Smooth muscle cell (in vitro differentiated cells): ENCODE data around the gene TBRG4. TPM values are rescaled to one million over a fixed set of nuclear protein-coding genes. Genes with fewer than 3 reads are reported as not detected.

Experiments used
- DNase-seq: peaks from one replicate; lab custom pipeline; 2025; ENCODE audit not compliant: unreplicated experiment; lab: John Stamatoyannopoulos, UW
- H2AFZ ChIP-seq: fragments of 200-600 bp; sonication (generic); 2 replicates; pipeline ENCODE4 v1.6.0; 2016; ENCODE audit warnings: antibody characterized with exemption, low read depth, mild to moderate bottlenecking
- H3F3A ChIP-seq: fragments of 200-600 bp; sonication (generic); 2 replicates; pipeline ENCODE4 v1.6.0; 2017; ENCODE audit warnings: antibody characterized with exemption, low read depth
- H3K27ac ChIP-seq: fragments of 200-600 bp; sonication (generic); 2 replicates; pipeline ENCODE4 v1.5.1; 2016; ENCODE audit warnings: low read depth, mild to moderate bottlenecking
- H3K27me3 ChIP-seq: fragments of 200-600 bp; sonication (generic); 2 replicates; pipeline ENCODE4 v1.6.1; 2016; ENCODE audit warnings: low read depth, mild to moderate bottlenecking
- H3K36me3 ChIP-seq: fragments of 200-600 bp; sonication (generic); 2 replicates; pipeline ENCODE4 v1.5.1; 2016; ENCODE audit warnings: low read depth
- H3K4me1 ChIP-seq: fragments of 200-600 bp; sonication (generic); 2 replicates; pipeline ENCODE4 v1.5.1; 2016; ENCODE audit warnings: low read depth
- H3K4me2 ChIP-seq: fragments of 200-600 bp; sonication (generic); 2 replicates; pipeline ENCODE4 v1.6.0; 2016; ENCODE audit warnings: mild to moderate bottlenecking
- H3K4me3 ChIP-seq: fragments of 200-600 bp; sonication (generic); 2 replicates; pipeline ENCODE4 v1.5.1; 2016; ENCODE audit warnings: mild to moderate bottlenecking
- H3K79me2 ChIP-seq: fragments of 200-600 bp; sonication (generic); 2 replicates; pipeline ENCODE4 v1.6.0; 2016; ENCODE audit warnings: low read depth, mild to moderate bottlenecking
- H3K9ac ChIP-seq: fragments of 200-600 bp; sonication (generic); 2 replicates; pipeline ENCODE4 v1.6.0; 2016; ENCODE audit warnings: low read depth
- H3K9me3 ChIP-seq: fragments of 200-600 bp; sonication (generic); replicated peaks from 2 replicates; pipeline ENCODE4 v1.5.1; 2016; ENCODE audit warnings: low read depth
- H4K20me1 ChIP-seq: fragments of 200-600 bp; sonication (generic); 2 replicates; pipeline ENCODE4 v1.6.0; 2016; ENCODE audit warnings: low read depth
- CTCF ChIP-seq: fragments of 200-600 bp; sonication (generic); IDR thresholded peaks from 2 replicates; pipeline ENCODE4 v1.5.1; 2017; ENCODE audit warnings: borderline replicate concordance, mild to moderate bottlenecking, antibody characterized with exemption; ENCODE audit not compliant: insufficient read depth, poor library complexity, severe bottlenecking
- WGBS: methylation state at CpG from one replicate; pipeline ENCODE4 v1.1.7; 2016; ENCODE audit warnings: low lambda C conversion rate; 5-methylcytosine and 5-hydroxymethylcytosine counted together
- polyA plus RNA-seq: library from polyadenylated mRNA; unstranded; fragments of >200 nt; fragmentation: Nextera tagmentation; extraction: Ambion mirVana; gene quantifications from 2 replicates; pipeline ENCODE4 v1.2.1, GENCODE V29; 2016
- total RNA-seq: library from RNA; depleted of rRNA; stranded (reverse); fragments of >200 nt; gene quantifications from 2 replicates; pipeline ENCODE4 v1.2.3, GENCODE V29; 2014

The TBRG4 gene
- total and polyA plus RNA-seq, 2 experiments from 2014 or later = 30.2 to 52.5 TPM

GRCh38 chr7:45159296-45159695, 47.8 kb upstream of the TBRG4 start:
- no peak overlapping the region for H3K4me2 ChIP-seq
- H4K20me1 ChIP-seq = no peaks in the 10 kb centered on the region
- H3K9ac ChIP-seq = no peak overlapping the region
- no peak overlapping the region for H3K4me3 ChIP-seq
- no peak for TF ChIP-seq CTCF
- DNase-seq = no peak
- H3K79me2 ChIP-seq = no peaks in the 10 kb centered on the region
- H2AFZ ChIP-seq = no peak overlapping the region
- no peaks in the 10 kb centered on the region for H3K4me1 ChIP-seq
- no peaks in the 10 kb centered on the region for H3K9me3 ChIP-seq
- H3F3A ChIP-seq = no peaks in the 10 kb centered on the region
- H3K27me3 ChIP-seq = peaks cover 45% of the 10 kb centered on the region
- no peaks in the 10 kb centered on the region for H3K36me3 ChIP-seq
- 96% methylated on average over 4 of the region's 4 CpGs for WGBS
- H3K27ac ChIP-seq = no peak overlapping the region

GRCh38 chr7:45158471-45158870, 47.0 kb upstream of the TBRG4 start:
- H3K79me2 ChIP-seq = no peaks in the 10 kb centered on the region
- H3K4me3 ChIP-seq = no peak overlapping the region
- no peaks in the 10 kb centered on the region for H3K9me3 ChIP-seq
- WGBS = 95% methylated on average over 1 of the region's 1 CpG
- H2AFZ ChIP-seq = no peak overlapping the region
- H3K27me3 ChIP-seq = peaks cover 45% of the 10 kb centered on the region
- DNase-seq = no peak
- H3K9ac ChIP-seq = no peak overlapping the region
- H3K36me3 ChIP-seq = no peaks in the 10 kb centered on the region
- no peak overlapping the region for H3K27ac ChIP-seq
- no peaks in the 10 kb centered on the region for H4K20me1 ChIP-seq
- H3F3A ChIP-seq = no peaks in the 10 kb centered on the region
- H3K4me2 ChIP-seq = no peak overlapping the region
- no peaks in the 10 kb centered on the region for H3K4me1 ChIP-seq
- no peak for TF ChIP-seq CTCF

- Histone ChIP-seq H3K9me3 (no peaks in the 10 kb centered on the region), H4K20me1 (no peaks in the 10 kb centered on the region), H3K27ac (no peak within 1 kb of the TSS), H3K79me2 (no peaks in the 10 kb centered on the region), H3K27me3 (peaks cover 45% of the 10 kb centered on the region), H3K4me2 (peak within 1 kb of the TSS; percentile 48), H2AFZ (no peak within 1 kb of the TSS), H3F3A (no peaks in the 10 kb centered on the region), H3K36me3 (no peaks in the 10 kb centered on the region), H3K4me1 (no peaks in the 10 kb centered on the region), H3K4me3 (no peak within 1 kb of the TSS), H3K9ac (no peak within 1 kb of the TSS)
- DNase-seq = no peak
- 29% methylated on average over 35 of the region's 56 CpGs for WGBS
- no peak for TF ChIP-seq CTCF
Observed at GRCh38 chr7:45157653-45158401, 46.3 kb upstream of the TBRG4 start, which contains the start of gene RAMP3. Gene RAMP3 (plus strand): TSS chr7:45157791. CDS start chr7:45157829, 38 bp downstream.

GRCh38 chr7:45157286-45157652, 45.8 kb upstream of the TBRG4 start:
- H3K9me3 ChIP-seq = no peaks in the 10 kb centered on the region
- no CpG with 5 or more reads among the region's 14 CpGs for WGBS
- no peak overlapping the region for H3K4me3 ChIP-seq
- H3K27me3 ChIP-seq = peaks cover 45% of the 10 kb centered on the region
- no peaks in the 10 kb centered on the region for H3K79me2 ChIP-seq
- peak overlapping the region; percentile 48 for H3K4me2 ChIP-seq
- H3F3A ChIP-seq = no peaks in the 10 kb centered on the region
- no peak overlapping the region for H2AFZ ChIP-seq
- no peak overlapping the region for H3K27ac ChIP-seq
- DNase-seq = no peak
- H3K4me1 ChIP-seq = no peaks in the 10 kb centered on the region
- no peak for TF ChIP-seq CTCF
- H4K20me1 ChIP-seq = no peaks in the 10 kb centered on the region
- H3K9ac ChIP-seq = no peak overlapping the region
- H3K36me3 ChIP-seq = no peaks in the 10 kb centered on the region
